SU-DHL-6 (cell line): ENCODE measurements around the gene PKLR.

Source experiments
- H2AFZ ChIP-seq: fragments of 200-600 bp; sonication (generic); 2 replicates; pipeline ENCODE4 v1.6.1; 2014; ENCODE audit warnings: low read depth, mild to moderate bottlenecking, moderate library complexity, mixed read lengths, antibody characterized with exemption, low read length; ENCODE audit not compliant: severe bottlenecking
- H3F3A ChIP-seq: fragments of 200-600 bp; shearing (Covaris generic); 2 replicates; pipeline ENCODE4 v1.6.0; 2016; ENCODE audit warnings: antibody characterized with exemption, mild to moderate bottlenecking; ENCODE audit not compliant: insufficient read depth
- H3K27ac ChIP-seq: fragments of 200-600 bp; sonication (generic); 2 replicates; pipeline ENCODE4 v1.5.1; 2016; ENCODE audit warnings: low read depth, mild to moderate bottlenecking, low read length, moderate library complexity, mixed read lengths
- H3K27me3 ChIP-seq: fragments of 200-600 bp; sonication (generic), shearing (Covaris generic); 2 replicates; pipeline ENCODE4 v1.6.0; 2014; ENCODE audit warnings: mild to moderate bottlenecking, low read length
- H3K36me3 ChIP-seq: fragments of 200-600 bp; sonication (generic); 2 replicates; pipeline ENCODE4 v1.6.1; 2014; ENCODE audit warnings: mild to moderate bottlenecking, low read length, mixed read lengths
- H3K4me2 ChIP-seq: fragments of 300-600, 200-600 bp; shearing (Covaris generic), sonication (generic); 2 replicates; pipeline ENCODE4 v1.6.0; 2014; ENCODE audit warnings: low read length, low read depth, mild to moderate bottlenecking; ENCODE audit not compliant: poor library complexity, severe bottlenecking
- H3K4me3 ChIP-seq: fragments of 200-600 bp; sonication (generic); 2 replicates; pipeline ENCODE4 v1.5.1; 2014; ENCODE audit warnings: antibody characterized with exemption, low read length, mild to moderate bottlenecking, mixed read lengths; ENCODE audit not compliant: insufficient read depth, poor library complexity, severe bottlenecking
- H3K79me2 ChIP-seq: fragments of 200-600 bp; sonication (generic); 2 replicates; pipeline ENCODE4 v1.6.1; 2014; ENCODE audit warnings: mild to moderate bottlenecking, low read length, moderate library complexity; ENCODE audit not compliant: insufficient read depth
- H3K9ac ChIP-seq: fragments of 200-600 bp; sonication (generic); 2 replicates; pipeline ENCODE4 v1.7.0; 2014; ENCODE audit warnings: mild to moderate bottlenecking, low read length
- H3K9me2 ChIP-seq: fragments of 200-600 bp; sonication (generic); replicated peaks from 2 replicates; pipeline ENCODE4 v1.6.1; 2014; ENCODE audit warnings: low read length; ENCODE audit not compliant: insufficient read depth
- H3K9me3 ChIP-seq: fragments of 200-600 bp; sonication (generic); 2 replicates; pipeline ENCODE4 v1.6.1; 2014; ENCODE audit warnings: low read length, mixed read lengths; ENCODE audit not compliant: insufficient read depth
- H4K20me1 ChIP-seq: fragments of 200-600 bp; sonication (generic); 2 replicates; pipeline ENCODE4 v1.6.1; 2014; ENCODE audit warnings: low read depth, mild to moderate bottlenecking, antibody characterized with exemption, low read length, moderate library complexity, mixed read lengths
- EZH2phosphoT487 ChIP-seq: fragments of 200-600 bp; sonication (generic), shearing (Covaris generic); conservative IDR thresholded peaks from 2 replicates; pipeline ENCODE4 v1.6.1; 2018; ENCODE audit warnings: mild to moderate bottlenecking, antibody characterized with exemption, low read length, moderate library complexity, mixed read lengths
- TF ChIP-seq, protein P1 (sequence below): fragments of 200-600 bp; sonication (generic); IDR thresholded peaks from one replicate; pipeline ENCODE4 v1.5.1; 2017; ENCODE audit warnings: antibody characterized with exemption, mild to moderate bottlenecking, low read length, moderate library complexity; ENCODE audit not compliant: insufficient read depth, poor library complexity, severe bottlenecking

PKLR gene

DNA sequence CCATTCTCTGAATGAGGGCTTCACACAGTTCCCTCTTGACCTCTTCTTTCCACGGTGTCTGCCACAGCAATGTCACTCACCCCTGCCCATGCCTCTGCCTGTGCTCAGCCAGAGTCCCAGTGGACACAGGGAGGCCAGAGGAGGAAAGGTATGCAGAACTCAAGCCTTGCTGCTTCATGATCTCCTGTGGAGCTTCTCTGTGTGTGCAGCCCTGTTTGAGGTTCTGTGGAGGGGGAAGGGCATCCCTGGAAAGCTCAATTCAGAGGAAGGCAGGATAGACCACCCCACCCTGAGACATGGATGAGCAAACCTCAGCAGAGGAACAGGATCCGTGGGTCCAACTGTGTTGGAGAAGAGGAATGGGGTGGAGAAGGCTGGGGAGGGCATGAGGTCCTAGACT is 22.0 kb downstream of the PKLR start:
- Histone ChIP-seq H3K4me3 (no peak overlapping the region), H3K27ac (no peak overlapping the region), H2AFZ (no peak overlapping the region), H3F3A (peaks cover 36% of the 10 kb centered on the region), H3K4me2 (no peak overlapping the region), H3K79me2 (0 out of 2 replicates have a peak, but pooled peaks cover 6% of the 10 kb centered on the region), H3K9me2 (no peaks in the 10 kb centered on the region), H3K27me3 (no peaks in the 10 kb centered on the region), H4K20me1 (no peaks in the 10 kb centered on the region), H3K9me3 (no peaks in the 10 kb centered on the region), H3K36me3 (no peaks in the 10 kb centered on the region), H3K9ac (0 out of 2 replicates have a peak overlapping the region, but pooled peaks have one; percentile 82)
- TF ChIP-seq, protein P1, sequence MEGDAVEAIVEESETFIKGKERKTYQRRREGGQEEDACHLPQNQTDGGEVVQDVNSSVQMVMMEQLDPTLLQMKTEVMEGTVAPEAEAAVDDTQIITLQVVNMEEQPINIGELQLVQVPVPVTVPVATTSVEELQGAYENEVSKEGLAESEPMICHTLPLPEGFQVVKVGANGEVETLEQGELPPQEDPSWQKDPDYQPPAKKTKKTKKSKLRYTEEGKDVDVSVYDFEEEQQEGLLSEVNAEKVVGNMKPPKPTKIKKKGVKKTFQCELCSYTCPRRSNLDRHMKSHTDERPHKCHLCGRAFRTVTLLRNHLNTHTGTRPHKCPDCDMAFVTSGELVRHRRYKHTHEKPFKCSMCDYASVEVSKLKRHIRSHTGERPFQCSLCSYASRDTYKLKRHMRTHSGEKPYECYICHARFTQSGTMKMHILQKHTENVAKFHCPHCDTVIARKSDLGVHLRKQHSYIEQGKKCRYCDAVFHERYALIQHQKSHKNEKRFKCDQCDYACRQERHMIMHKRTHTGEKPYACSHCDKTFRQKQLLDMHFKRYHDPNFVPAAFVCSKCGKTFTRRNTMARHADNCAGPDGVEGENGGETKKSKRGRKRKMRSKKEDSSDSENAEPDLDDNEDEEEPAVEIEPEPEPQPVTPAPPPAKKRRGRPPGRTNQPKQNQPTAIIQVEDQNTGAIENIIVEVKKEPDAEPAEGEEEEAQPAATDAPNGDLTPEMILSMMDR: no peak
- no peak for TF ChIP-seq EZH2phosphoT487

DNA sequence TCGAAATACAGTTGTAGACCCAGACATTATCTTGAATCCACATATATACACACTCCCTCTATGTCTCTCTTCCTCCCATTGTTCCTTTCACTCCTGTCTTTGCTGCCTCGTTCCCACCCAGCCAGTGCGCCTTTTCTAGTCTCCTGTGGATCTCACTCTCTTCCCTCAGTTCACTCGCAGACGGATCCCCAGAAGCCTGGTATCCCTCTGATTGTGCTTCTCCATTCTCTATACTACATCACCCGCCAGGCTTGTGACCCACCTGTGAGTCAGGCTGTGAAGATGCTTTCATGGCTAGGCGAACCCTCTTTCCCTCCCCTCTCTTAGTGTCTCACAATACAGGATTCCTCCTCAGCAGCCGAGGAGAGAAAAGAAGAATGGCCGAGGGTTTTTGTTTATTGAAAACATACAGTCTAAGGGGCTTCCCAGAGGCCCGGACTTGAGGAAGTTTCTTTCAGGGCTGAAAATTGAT is 22.5 kb downstream of the PKLR start:
- Histone ChIP-seq H3K4me3 (no peak overlapping the region), H3K27ac (no peak overlapping the region), H3K9me2 (no peaks in the 10 kb centered on the region), H3F3A (peaks cover 36% of the 10 kb centered on the region), H3K4me2 (peak overlapping the region; percentile 83), H3K27me3 (no peaks in the 10 kb centered on the region), H3K9me3 (no peaks in the 10 kb centered on the region), H3K36me3 (no peaks in the 10 kb centered on the region), H2AFZ (no peak overlapping the region), H3K9ac (peak overlapping the region; percentile 82; the same call in 1 of the 2 replicates), H4K20me1 (no peaks in the 10 kb centered on the region), H3K79me2 (peaks cover 7% of the 10 kb centered on the region; the same call in 1 of the 2 replicates)
- TF ChIP-seq, protein P1: no peak
- TF ChIP-seq EZH2phosphoT487: no peak

DNA sequence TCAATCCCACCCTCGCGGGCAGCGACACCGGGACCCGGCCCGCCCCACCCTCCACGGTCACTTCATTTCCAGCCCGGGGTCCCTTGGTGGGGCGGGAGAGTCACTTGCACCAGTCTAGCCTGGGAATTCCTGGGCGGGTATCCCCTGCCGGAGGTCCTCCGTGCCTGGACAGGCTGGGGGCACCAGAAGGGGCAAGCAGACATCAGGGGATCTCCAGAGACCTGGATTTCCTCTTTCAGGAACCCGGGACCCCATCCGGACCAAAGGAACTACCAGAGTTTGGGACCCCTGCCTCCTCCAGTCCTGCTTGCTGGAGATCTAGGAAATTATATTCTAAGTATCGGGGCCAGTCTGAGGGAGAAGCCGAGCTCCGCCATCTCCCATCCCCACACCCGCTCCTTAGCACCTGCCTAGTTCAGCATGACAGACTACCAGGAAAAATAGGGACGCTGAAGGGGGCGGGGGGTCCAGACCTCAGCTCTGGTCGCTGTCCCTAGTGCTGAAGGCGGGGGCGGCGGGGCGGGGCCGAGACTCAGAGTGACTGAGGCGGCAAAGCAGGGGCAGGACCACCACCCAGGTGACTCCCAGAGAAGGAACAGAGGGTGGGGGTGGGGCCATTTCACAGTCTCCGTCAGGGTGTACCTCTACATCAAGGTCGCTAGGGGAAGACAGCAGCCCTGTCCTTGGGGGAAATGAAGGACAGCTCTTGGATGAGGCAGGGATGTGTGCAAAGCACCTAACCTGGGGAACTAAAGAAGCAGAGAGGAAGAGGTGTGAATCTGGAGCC is 23.1 kb downstream of the PKLR start:
- peaks cover 12% of the 10 kb centered on the region for H3K79me2 ChIP-seq
- H3K4me3 ChIP-seq: peak overlapping the region; percentile 75
- no peaks in the 10 kb centered on the region for H3K27me3 ChIP-seq
- peak overlapping the region; percentile 89 for H2AFZ ChIP-seq
- H3K9ac ChIP-seq: peak overlapping the region; percentile 82
- TF ChIP-seq, protein P1: no peak
- no peak for TF ChIP-seq EZH2phosphoT487
- H3K9me2 ChIP-seq: no peaks in the 10 kb centered on the region
- H3K9me3 ChIP-seq: no peaks in the 10 kb centered on the region
- H3K36me3 ChIP-seq: no peaks in the 10 kb centered on the region
- H4K20me1 ChIP-seq: no peaks in the 10 kb centered on the region
- H3F3A ChIP-seq: peaks cover 36% of the 10 kb centered on the region
- H3K27ac ChIP-seq: peak overlapping the region; percentile 55
- H3K4me2 ChIP-seq: peak overlapping the region; percentile 83
